DOHH2 (cell line): Measurements from ENCODE around the gene MROH7.

Source experiments
- CTCF ChIP-seq: fragments of 200-600 bp; sonication (generic); IDR thresholded peaks from one replicate; pipeline ENCODE4 v1.5.1; 2014; ENCODE audit warnings: antibody characterized with exemption, mild to moderate bottlenecking, low read depth, low read length; ENCODE audit not compliant: poor library complexity, severe bottlenecking
- EZH2phosphoT487 ChIP-seq: fragments of 200-600 bp; sonication (generic); IDR thresholded peaks from 2 replicates; pipeline ENCODE4 v1.6.1; 2017; ENCODE audit warnings: borderline replicate concordance, mild to moderate bottlenecking, antibody characterized with exemption, low read length, moderate library complexity, mixed read lengths

GRCh38 chr1:54741531-54741930 is 99.9 kb downstream of the MROH7 start:
- TF ChIP-seq CTCF (no peak), EZH2phosphoT487 (no peak)
